DMS 273 treated with DMSO at 0.1 percent for 48 hours (cell line): ENCODE results near the gene CCDC184.
"Not testable (repeated sequence)": the region's sequence is repeated elsewhere in the genome, so short reads cannot be mapped to it uniquely, and the experiment has no call there.

Source experiments
- DNase-seq: peaks from one replicate; lab custom pipeline; 2025; lab: John Stamatoyannopoulos, UW

Gene CCDC184

GRCh38 chr12:48203192-48203591, 19.7 kb downstream of the CCDC184 start, which contains the start of gene OR10AD1:
Gene OR10AD1, minus strand, starts transcription at chr12:48203292. Its CDS starts 0 bp downstream, at chr12:48203292.
- no peak for DNase-seq

- DNase-seq: not testable (repeated sequence)
These were observed 26.1 kb downstream of the CCDC184 start for GRCh38 chr12:48209495-48209894.

GRCh38 chr12:48216785-48217184, 33.3 kb downstream of the CCDC184 start:
- DNase-seq: no peak

- no peak for DNase-seq
These were observed 36.2 kb downstream of the CCDC184 start for GRCh38 chr12:48219631-48220030.

GRCh38 chr12:48220701-48221100, 37.3 kb downstream of the CCDC184 start:
- DNase-seq: no peak

GRCh38 chr12:48221645-48222044, 38.2 kb downstream of the CCDC184 start:
- no peak for DNase-seq

GRCh38 chr12:48224533-48224932, 41.1 kb downstream of the CCDC184 start:
- not testable (repeated sequence) for DNase-seq

GRCh38 chr12:48231169-48231958, 47.9 kb downstream of the CCDC184 start:
- DNase-seq: not testable (repeated sequence)
